ENCODE measurements around the gene LTN1.

LTN1 gene

GRCh38 chr21:28944296-28944695 is 48.4 kb downstream of the LTN1 start:
- Histone ChIP-seq H3K9me3 (ENCODE audit: insufficient read depth, low read depth, low read length) (no peaks in the 10 kb centered on the region), H3K36me3 (ENCODE audit: insufficient read depth, low read length) (peaks cover 73% of the 10 kb centered on the region; the same call in 1 of the 2 replicates), H2AFZ (ENCODE audit: low read length) (no peak overlapping the region), H3K79me2 (ENCODE audit: insufficient read depth, low read length) (no peaks in the 10 kb centered on the region), H3K4me1 (ENCODE audit: insufficient read depth, low read length, poor library complexity, severe bottlenecking) (no peaks in the 10 kb centered on the region), H3K4me3 (ENCODE audit: low read length, poor library complexity, severe bottlenecking) (no peak overlapping the region), H3K4me2 (ENCODE audit: low read depth, low read length, poor library complexity, severe bottlenecking) (no peak overlapping the region), H4K20me1 (ENCODE audit: insufficient read depth, low read length, poor library complexity, severe bottlenecking) (no peaks in the 10 kb centered on the region), H3F3A (ENCODE audit: low read depth) (no peaks in the 10 kb centered on the region), H3K9me2 (replicated peaks; ENCODE audit: low read depth, low read length) (no peaks in the 10 kb centered on the region), H3K27me3 (ENCODE audit: insufficient read depth, low read length, poor library complexity, severe bottlenecking) (no peaks in the 10 kb centered on the region), H3K9ac (ENCODE audit: low read depth, low read length, poor library complexity, severe bottlenecking) (no peak overlapping the region)
- TF ChIP-seq EZH2phosphoT487 (IDR thresholded peaks at IDR 0.05; ENCODE audit: borderline replicate concordance) (no peak), CTCF (conservative IDR thresholded peaks at IDR 0.05; ENCODE audit: low read length) (no peak)

GRCh38 chr21:28943631-28944030 is 49.0 kb downstream of the LTN1 start:
- H3K79me2 ChIP-seq (ENCODE audit: insufficient read depth, low read length), result no peaks in the 10 kb centered on the region
- TF ChIP-seq CTCF (conservative IDR thresholded peaks at IDR 0.05; ENCODE audit: low read length) (no peak), EZH2phosphoT487 (IDR thresholded peaks at IDR 0.05; ENCODE audit: borderline replicate concordance) (no peak)
- no peaks in the 10 kb centered on the region for H3F3A ChIP-seq (ENCODE audit: low read depth)
- no peaks in the 10 kb centered on the region for H4K20me1 ChIP-seq (ENCODE audit: insufficient read depth, low read length, poor library complexity, severe bottlenecking)
- H3K27me3 ChIP-seq (ENCODE audit: insufficient read depth, low read length, poor library complexity, severe bottlenecking), result no peaks in the 10 kb centered on the region
- no peaks in the 10 kb centered on the region for H3K4me1 ChIP-seq (ENCODE audit: insufficient read depth, low read length, poor library complexity, severe bottlenecking)
- H3K9me3 ChIP-seq (ENCODE audit: insufficient read depth, low read depth, low read length), result no peaks in the 10 kb centered on the region
- H3K9me2 ChIP-seq (replicated peaks; ENCODE audit: low read depth, low read length), result no peaks in the 10 kb centered on the region
- no peak overlapping the region for H3K4me2 ChIP-seq (ENCODE audit: low read depth, low read length, poor library complexity, severe bottlenecking)
- H2AFZ ChIP-seq (ENCODE audit: low read length), result no peak overlapping the region
- H3K36me3 ChIP-seq (ENCODE audit: insufficient read depth, low read length), result peaks cover 76% of the 10 kb centered on the region; the same call in 1 of the 2 replicates
- no peak overlapping the region for H3K4me3 ChIP-seq (ENCODE audit: low read length, poor library complexity, severe bottlenecking)
- H3K9ac ChIP-seq (ENCODE audit: low read depth, low read length, poor library complexity, severe bottlenecking), result no peak overlapping the region

- H2AFZ ChIP-seq (ENCODE audit: low read length), result no peak overlapping the region
- no peaks in the 10 kb centered on the region for H3K9me3 ChIP-seq (ENCODE audit: insufficient read depth, low read depth, low read length)
- no peak overlapping the region for H3K4me2 ChIP-seq (ENCODE audit: low read depth, low read length, poor library complexity, severe bottlenecking)
- H3F3A ChIP-seq (ENCODE audit: low read depth), result no peaks in the 10 kb centered on the region
- H4K20me1 ChIP-seq (ENCODE audit: insufficient read depth, low read length, poor library complexity, severe bottlenecking), result no peaks in the 10 kb centered on the region
- no peak overlapping the region for H3K4me3 ChIP-seq (ENCODE audit: low read length, poor library complexity, severe bottlenecking)
- H3K9me2 ChIP-seq (replicated peaks; ENCODE audit: low read depth, low read length), result no peaks in the 10 kb centered on the region
- no peak overlapping the region for H3K9ac ChIP-seq (ENCODE audit: low read depth, low read length, poor library complexity, severe bottlenecking)
- H3K79me2 ChIP-seq (ENCODE audit: insufficient read depth, low read length), result no peaks in the 10 kb centered on the region
- H3K27me3 ChIP-seq (ENCODE audit: insufficient read depth, low read length, poor library complexity, severe bottlenecking), result no peaks in the 10 kb centered on the region
- peaks cover 61% of the 10 kb centered on the region; the same call in 1 of the 2 replicates for H3K36me3 ChIP-seq (ENCODE audit: insufficient read depth, low read length)
- TF ChIP-seq CTCF (conservative IDR thresholded peaks at IDR 0.05; ENCODE audit: low read length), result no peak
- no peak for TF ChIP-seq EZH2phosphoT487 (IDR thresholded peaks at IDR 0.05; ENCODE audit: borderline replicate concordance)
- H3K4me1 ChIP-seq (ENCODE audit: insufficient read depth, low read length, poor library complexity, severe bottlenecking), result no peaks in the 10 kb centered on the region
Measured at GRCh38 chr21:28938726-28939125, 54.0 kb downstream of the LTN1 start.

All from Loucy (cell line).